Measurements from ENCODE around the gene APLP2. TPM values are rescaled to one million over a fixed set of nuclear protein-coding genes. Genes with fewer than 3 reads are reported as not detected.

Gene APLP2
- total and polyA plus RNA-seq, 2 of the 13 experiments (the other 11 are each of a cell fraction or from before 2014, with no cell fraction given) = 315 to 594 TPM

GRCh38 chr11:130192845-130193267, 123.2 kb downstream of the APLP2 start (continued):
- TF ChIP-seq CTCF (CRISPR knock-in tag; IDR thresholded peaks at IDR 0.05) (peak; percentile 24; the same call in 1 of the 2 replicates), MLLT10 (CRISPR knock-in tag; IDR thresholded peaks at IDR 0.05) (no peak), HNF4G (IDR thresholded peaks at IDR 0.05; ENCODE audit: borderline replicate concordance, low read depth, low read length) (0 out of 2 replicates have a peak, but pooled peaks have one; percentile 55), HNF4G (CRISPR knock-in tag; IDR thresholded peaks at IDR 0.05; ENCODE audit: borderline replicate concordance, low read depth) (no peak), RBAK (CRISPR knock-in tag; IDR thresholded peaks at IDR 0.05) (no peak), ZNF292 (CRISPR knock-in tag; IDR thresholded peaks at IDR 0.05; ENCODE audit: borderline replicate concordance, low read depth) (peak; percentile 47), ZNF281 (CRISPR knock-in tag; IDR thresholded peaks at IDR 0.05; ENCODE audit: borderline replicate concordance) (no peak), ZNF549 (CRISPR knock-in tag; IDR thresholded peaks at IDR 0.05) (no peak), TGIF2 (CRISPR knock-in tag; IDR thresholded peaks at IDR 0.05) (no peak), ZBTB40 (IDR thresholded peaks at IDR 0.05) (no peak), ZBTB40 (CRISPR knock-in tag; IDR thresholded peaks at IDR 0.05) (no peak), HMG20A (CRISPR knock-in tag; IDR thresholded peaks at IDR 0.05; ENCODE audit: borderline replicate concordance) (peak; percentile 26; the same call in 1 of the 2 replicates), ZSCAN21 (CRISPR knock-in tag; IDR thresholded peaks at IDR 0.05; ENCODE audit: borderline replicate concordance) (no peak), HIVEP1 (CRISPR knock-in tag; IDR thresholded peaks at IDR 0.05) (no peak), NFE2L2 (IDR thresholded peaks at IDR 0.05; ENCODE audit: low read length) (no peak), PRPF4 (IDR thresholded peaks at IDR 0.05; ENCODE audit: low read depth, low read length, poor library complexity, severe bottlenecking) (no peak), MTA1 (CRISPR knock-in tag; IDR thresholded peaks at IDR 0.05; ENCODE audit: borderline replicate concordance) (0 out of 2 replicates have a peak, but pooled peaks have one; percentile 69)

Measured in HepG2 (cell line).